ENCODE measurements around the gene PLEKHA1.

DNA sequence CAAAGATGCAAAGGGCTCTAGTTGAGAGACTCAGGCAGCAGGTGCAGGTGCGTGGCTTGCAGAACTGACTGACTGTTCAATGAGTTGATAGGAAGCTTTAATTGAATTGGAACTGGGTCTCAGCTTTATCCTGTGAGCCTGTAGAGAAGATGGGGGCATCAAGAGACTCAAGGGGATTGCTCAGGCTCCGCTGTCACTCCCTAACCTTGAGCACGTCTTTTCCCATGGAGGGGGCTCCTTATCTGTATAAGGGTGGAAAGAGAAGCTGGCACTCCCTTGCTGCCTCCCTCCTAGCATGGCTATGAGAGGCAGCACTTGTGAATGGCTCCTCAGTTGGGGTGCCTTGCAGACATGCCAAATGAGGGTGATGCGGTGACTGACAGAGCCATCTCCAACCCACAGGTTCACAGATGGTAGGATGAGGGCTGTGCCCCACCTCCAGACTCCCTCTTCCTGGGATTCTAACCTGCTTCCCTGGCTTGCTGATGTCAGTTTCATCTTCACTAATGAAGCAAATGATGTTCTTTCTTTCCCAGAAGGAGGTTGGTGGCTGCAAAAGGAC, 12.4 kb upstream of the PLEKHA1 start:
- TF ChIP-seq, protein P1, sequence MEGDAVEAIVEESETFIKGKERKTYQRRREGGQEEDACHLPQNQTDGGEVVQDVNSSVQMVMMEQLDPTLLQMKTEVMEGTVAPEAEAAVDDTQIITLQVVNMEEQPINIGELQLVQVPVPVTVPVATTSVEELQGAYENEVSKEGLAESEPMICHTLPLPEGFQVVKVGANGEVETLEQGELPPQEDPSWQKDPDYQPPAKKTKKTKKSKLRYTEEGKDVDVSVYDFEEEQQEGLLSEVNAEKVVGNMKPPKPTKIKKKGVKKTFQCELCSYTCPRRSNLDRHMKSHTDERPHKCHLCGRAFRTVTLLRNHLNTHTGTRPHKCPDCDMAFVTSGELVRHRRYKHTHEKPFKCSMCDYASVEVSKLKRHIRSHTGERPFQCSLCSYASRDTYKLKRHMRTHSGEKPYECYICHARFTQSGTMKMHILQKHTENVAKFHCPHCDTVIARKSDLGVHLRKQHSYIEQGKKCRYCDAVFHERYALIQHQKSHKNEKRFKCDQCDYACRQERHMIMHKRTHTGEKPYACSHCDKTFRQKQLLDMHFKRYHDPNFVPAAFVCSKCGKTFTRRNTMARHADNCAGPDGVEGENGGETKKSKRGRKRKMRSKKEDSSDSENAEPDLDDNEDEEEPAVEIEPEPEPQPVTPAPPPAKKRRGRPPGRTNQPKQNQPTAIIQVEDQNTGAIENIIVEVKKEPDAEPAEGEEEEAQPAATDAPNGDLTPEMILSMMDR (conservative IDR thresholded peaks at IDR 0.05; ENCODE audit: low read length): no peak
- TF ChIP-seq EZH2phosphoT487 (IDR thresholded peaks at IDR 0.05; ENCODE audit: borderline replicate concordance, low read depth, low read length): no peak

Data from OCI-LY7 (cell line).